SK-N-SH treated with all-trans-retinoic acid at 6 μM for 48 hours (cell line): ENCODE data around the gene HSD11B2.

ENCODE experiments used
- ATAC-seq: fragments of 200-7000 bp; cut with Tn5 transposase; 3 replicates; pipeline ENCODE4 v1.9.1; 2020; ENCODE audit warnings: mild to moderate bottlenecking, moderate library complexity
- ARNTL ChIP-seq: fragments of 450-650 bp; formaldehyde crosslinking; IDR thresholded peaks from 2 replicates; pipeline ENCODE4 v1.5.0; 2020; ENCODE audit warnings: low read depth, mild to moderate bottlenecking, moderate library complexity, borderline replicate concordance
- BACH2 ChIP-seq: fragments of 250-450 bp; sonication (Bioruptor Pico); IDR thresholded peaks from 2 replicates; pipeline ENCODE4 v1.9.0; 2021; ENCODE audit warnings: mild to moderate bottlenecking, borderline replicate concordance
- CSDC2 ChIP-seq: fragments of 250-450 bp; sonication (Bioruptor Pico); IDR thresholded peaks from 2 replicates; pipeline ENCODE4 v1.5.0; 2020; ENCODE audit warnings: mild to moderate bottlenecking, moderate library complexity
- ESRRG ChIP-seq: fragments of 250-450 bp; sonication (Bioruptor Pico); IDR thresholded peaks from 2 replicates; pipeline ENCODE4 v1.6.1; 2021; ENCODE audit warnings: mild to moderate bottlenecking
- GLIS3 ChIP-seq: fragments of 250-450 bp; sonication (Bioruptor Pico); IDR thresholded peaks from 2 replicates; pipeline ENCODE4 v1.5.0; 2020; ENCODE audit warnings: mild to moderate bottlenecking, moderate library complexity
- ISL1 ChIP-seq: fragments of 250-450 bp; sonication (Bioruptor Pico); IDR thresholded peaks from 2 replicates; pipeline ENCODE4 v2.1.2; 2022; ENCODE audit warnings: mild to moderate bottlenecking, moderate library complexity
- OSR1 ChIP-seq: fragments of 250-450 bp; sonication (Bioruptor Pico); IDR thresholded peaks from 2 replicates; pipeline ENCODE4 v1.8.0; 2022; ENCODE audit warnings: moderate library complexity, mild to moderate bottlenecking, inconsistent platforms
- POU6F1 ChIP-seq: fragments of 250-450 bp; sonication (Bioruptor Pico); IDR thresholded peaks from 2 replicates; pipeline ENCODE4 v1.8.0; 2021; ENCODE audit warnings: low read depth, mild to moderate bottlenecking, moderate library complexity, borderline replicate concordance
- PPARA ChIP-seq: fragments of 250-450 bp; sonication (Bioruptor Pico); IDR thresholded peaks from 2 replicates; pipeline ENCODE4 v1.5.0; 2020; ENCODE audit warnings: mild to moderate bottlenecking, borderline replicate concordance
- RARB ChIP-seq: fragments of 250-450 bp; sonication (Bioruptor Pico); IDR thresholded peaks from 2 replicates; pipeline ENCODE4 v1.8.0; 2021; ENCODE audit warnings: mild to moderate bottlenecking, moderate library complexity
- SNAI2 ChIP-seq: fragments of 250-450 bp; sonication (Bioruptor Pico); IDR thresholded peaks from 2 replicates; pipeline ENCODE4 v1.5.0; 2020; ENCODE audit warnings: mild to moderate bottlenecking, moderate library complexity
- TCF4 ChIP-seq: fragments of 250-450 bp; sonication (Bioruptor Pico); IDR thresholded peaks from 2 replicates; pipeline ENCODE4 v1.8.0; 2021; ENCODE audit warnings: mild to moderate bottlenecking, moderate library complexity, borderline replicate concordance
- TOX ChIP-seq: fragments of 250-450 bp; sonication (Bioruptor Pico); IDR thresholded peaks from 2 replicates; pipeline ENCODE4 v1.8.0; 2021; ENCODE audit warnings: mild to moderate bottlenecking, moderate library complexity, borderline replicate concordance
- ZC3H10 ChIP-seq: fragments of 250-450 bp; sonication (Bioruptor Pico); IDR thresholded peaks from 2 replicates; pipeline ENCODE4 v1.5.1; 2021; ENCODE audit warnings: mild to moderate bottlenecking, moderate library complexity
- ZFP3 ChIP-seq: fragments of 250-450 bp; sonication (Bioruptor Pico); IDR thresholded peaks from 2 replicates; pipeline ENCODE4 v1.5.0; 2020; ENCODE audit warnings: mild to moderate bottlenecking, moderate library complexity
- ZFP30 ChIP-seq: fragments of 450-650 bp; formaldehyde crosslinking; IDR thresholded peaks from 2 replicates; pipeline ENCODE4 v1.5.0; 2022; ENCODE audit warnings: mild to moderate bottlenecking, moderate library complexity
- ZNF565 ChIP-seq: fragments of 450-650 bp; formaldehyde crosslinking; conservative IDR thresholded peaks from 2 replicates; pipeline ENCODE4 v1.5.0; 2020; ENCODE audit warnings: low read depth, mild to moderate bottlenecking, moderate library complexity
- ZNF70 ChIP-seq: fragments of 450-650 bp; formaldehyde crosslinking; IDR thresholded peaks from 2 replicates; pipeline ENCODE4 v1.5.0; 2020; ENCODE audit warnings: mild to moderate bottlenecking, moderate library complexity
- ZNF8 ChIP-seq: fragments of 450-650 bp; formaldehyde crosslinking; IDR thresholded peaks from 2 replicates; pipeline ENCODE4 v1.5.0; 2020; ENCODE audit warnings: mild to moderate bottlenecking, moderate library complexity
- TF ChIP-seq, protein P1 (sequence below): fragments of 250-450 bp; sonication (Bioruptor Pico); IDR thresholded peaks from 2 replicates; pipeline ENCODE4 v1.8.0; 2020; ENCODE audit warnings: mild to moderate bottlenecking, moderate library complexity, borderline replicate concordance
- TF ChIP-seq, protein P2 (sequence below): fragments of 250-450 bp; sonication (Bioruptor Pico); IDR thresholded peaks from 2 replicates; pipeline ENCODE4 v1.5.0; 2020; ENCODE audit warnings: mild to moderate bottlenecking, moderate library complexity
- TF ChIP-seq, protein P3 (sequence below): fragments of 250-450 bp; sonication (Bioruptor Pico); IDR thresholded peaks from 2 replicates; pipeline ENCODE4 v1.5.1; 2021; ENCODE audit warnings: mild to moderate bottlenecking, moderate library complexity

The HSD11B2 gene

GRCh38 chr16:67389911-67390815 is 40.8 kb upstream of the HSD11B2 start:
- no peak for TF ChIP-seq ZNF565 (CRISPR knock-in tag)
- no peak for TF ChIP-seq ZNF70
- no peak for TF ChIP-seq ESRRG (CRISPR knock-in tag)
- TF ChIP-seq ZFP30 (CRISPR knock-in tag) = no peak
- TF ChIP-seq, protein P1, sequence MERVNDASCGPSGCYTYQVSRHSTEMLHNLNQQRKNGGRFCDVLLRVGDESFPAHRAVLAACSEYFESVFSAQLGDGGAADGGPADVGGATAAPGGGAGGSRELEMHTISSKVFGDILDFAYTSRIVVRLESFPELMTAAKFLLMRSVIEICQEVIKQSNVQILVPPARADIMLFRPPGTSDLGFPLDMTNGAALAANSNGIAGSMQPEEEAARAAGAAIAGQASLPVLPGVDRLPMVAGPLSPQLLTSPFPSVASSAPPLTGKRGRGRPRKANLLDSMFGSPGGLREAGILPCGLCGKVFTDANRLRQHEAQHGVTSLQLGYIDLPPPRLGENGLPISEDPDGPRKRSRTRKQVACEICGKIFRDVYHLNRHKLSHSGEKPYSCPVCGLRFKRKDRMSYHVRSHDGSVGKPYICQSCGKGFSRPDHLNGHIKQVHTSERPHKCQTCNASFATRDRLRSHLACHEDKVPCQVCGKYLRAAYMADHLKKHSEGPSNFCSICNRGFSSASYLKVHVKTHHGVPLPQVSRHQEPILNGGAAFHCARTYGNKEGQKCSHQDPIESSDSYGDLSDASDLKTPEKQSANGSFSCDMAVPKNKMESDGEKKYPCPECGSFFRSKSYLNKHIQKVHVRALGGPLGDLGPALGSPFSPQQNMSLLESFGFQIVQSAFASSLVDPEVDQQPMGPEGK (CRISPR knock-in tag) = no peak
- TF ChIP-seq GLIS3 = no peak
- TF ChIP-seq, protein P2, sequence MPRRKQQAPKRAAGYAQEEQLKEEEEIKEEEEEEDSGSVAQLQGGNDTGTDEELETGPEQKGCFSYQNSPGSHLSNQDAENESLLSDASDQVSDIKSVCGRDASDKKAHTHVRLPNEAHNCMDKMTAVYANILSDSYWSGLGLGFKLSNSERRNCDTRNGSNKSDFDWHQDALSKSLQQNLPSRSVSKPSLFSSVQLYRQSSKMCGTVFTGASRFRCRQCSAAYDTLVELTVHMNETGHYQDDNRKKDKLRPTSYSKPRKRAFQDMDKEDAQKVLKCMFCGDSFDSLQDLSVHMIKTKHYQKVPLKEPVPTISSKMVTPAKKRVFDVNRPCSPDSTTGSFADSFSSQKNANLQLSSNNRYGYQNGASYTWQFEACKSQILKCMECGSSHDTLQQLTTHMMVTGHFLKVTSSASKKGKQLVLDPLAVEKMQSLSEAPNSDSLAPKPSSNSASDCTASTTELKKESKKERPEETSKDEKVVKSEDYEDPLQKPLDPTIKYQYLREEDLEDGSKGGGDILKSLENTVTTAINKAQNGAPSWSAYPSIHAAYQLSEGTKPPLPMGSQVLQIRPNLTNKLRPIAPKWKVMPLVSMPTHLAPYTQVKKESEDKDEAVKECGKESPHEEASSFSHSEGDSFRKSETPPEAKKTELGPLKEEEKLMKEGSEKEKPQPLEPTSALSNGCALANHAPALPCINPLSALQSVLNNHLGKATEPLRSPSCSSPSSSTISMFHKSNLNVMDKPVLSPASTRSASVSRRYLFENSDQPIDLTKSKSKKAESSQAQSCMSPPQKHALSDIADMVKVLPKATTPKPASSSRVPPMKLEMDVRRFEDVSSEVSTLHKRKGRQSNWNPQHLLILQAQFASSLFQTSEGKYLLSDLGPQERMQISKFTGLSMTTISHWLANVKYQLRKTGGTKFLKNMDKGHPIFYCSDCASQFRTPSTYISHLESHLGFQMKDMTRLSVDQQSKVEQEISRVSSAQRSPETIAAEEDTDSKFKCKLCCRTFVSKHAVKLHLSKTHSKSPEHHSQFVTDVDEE = no peak
- TF ChIP-seq ZFP3 (CRISPR knock-in tag) = no peak
- TF ChIP-seq RARB = no peak
- TF ChIP-seq, protein P3, sequence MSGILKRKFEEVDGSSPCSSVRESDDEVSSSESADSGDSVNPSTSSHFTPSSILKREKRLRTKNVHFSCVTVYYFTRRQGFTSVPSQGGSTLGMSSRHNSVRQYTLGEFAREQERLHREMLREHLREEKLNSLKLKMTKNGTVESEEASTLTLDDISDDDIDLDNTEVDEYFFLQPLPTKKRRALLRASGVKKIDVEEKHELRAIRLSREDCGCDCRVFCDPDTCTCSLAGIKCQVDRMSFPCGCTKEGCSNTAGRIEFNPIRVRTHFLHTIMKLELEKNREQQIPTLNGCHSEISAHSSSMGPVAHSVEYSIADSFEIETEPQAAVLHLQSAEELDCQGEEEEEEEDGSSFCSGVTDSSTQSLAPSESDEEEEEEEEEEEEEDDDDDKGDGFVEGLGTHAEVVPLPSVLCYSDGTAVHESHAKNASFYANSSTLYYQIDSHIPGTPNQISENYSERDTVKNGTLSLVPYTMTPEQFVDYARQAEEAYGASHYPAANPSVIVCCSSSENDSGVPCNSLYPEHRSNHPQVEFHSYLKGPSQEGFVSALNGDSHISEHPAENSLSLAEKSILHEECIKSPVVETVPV = no peak
- TF ChIP-seq ZNF8 = no peak
- TF ChIP-seq BACH2 (CRISPR knock-in tag) = no peak
- no peak for TF ChIP-seq PPARA (CRISPR knock-in tag)
- TF ChIP-seq TOX = no peak
- no peak for TF ChIP-seq ISL1 (CRISPR knock-in tag)
- TF ChIP-seq ARNTL = no peak
- TF ChIP-seq SNAI2 (CRISPR knock-in tag) = no peak
- no peak for TF ChIP-seq OSR1
- no peak for TF ChIP-seq TCF4 (CRISPR knock-in tag)
- ATAC-seq = no peak

- ATAC-seq = no peak
- TF ChIP-seq BACH2 (CRISPR knock-in tag) = no peak
- TF ChIP-seq, protein P1 (CRISPR knock-in tag) = no peak
- no peak for TF ChIP-seq ZFP30 (CRISPR knock-in tag)
- TF ChIP-seq OSR1 = no peak
- TF ChIP-seq, protein P2 = no peak
- TF ChIP-seq, protein P3 = no peak
- TF ChIP-seq ZNF565 (CRISPR knock-in tag) = no peak
- no peak for TF ChIP-seq ESRRG (CRISPR knock-in tag)
- TF ChIP-seq SNAI2 (CRISPR knock-in tag) = no peak
- no peak for TF ChIP-seq CSDC2 (CRISPR knock-in tag)
- no peak for TF ChIP-seq TOX
- no peak for TF ChIP-seq ZC3H10 (CRISPR knock-in tag)
- TF ChIP-seq POU6F1 (CRISPR knock-in tag) = no peak
Observed at GRCh38 chr16:67390816-67391423, 40.0 kb upstream of the HSD11B2 start.
